Erythroblast (primary cell): ENCODE data around the gene ZBTB8B.

Experiments
- GATA1 ChIP-seq: IDR thresholded peaks from 2 replicates; pipeline ENCODE4 v1.6.1; 2011; ENCODE audit warnings: low read depth, mild to moderate bottlenecking, control low read depth, low read length, moderate library complexity
- POLR2A ChIP-seq: IDR thresholded peaks from 2 replicates; pipeline ENCODE4 v1.6.1; 2011; ENCODE audit warnings: mild to moderate bottlenecking, low read length

GRCh38 chr1:32480761-32481160 lies 15.9 kb downstream of the ZBTB8B start:
- TF ChIP-seq POLR2A = no peak
- no peak for TF ChIP-seq GATA1
